NCI-H1436 treated with DMSO at 0.1 percent for 48 hours (cell line): ENCODE measurements around the gene CREG1.

ENCODE experiments used
- DNase-seq: peaks from one replicate; lab custom pipeline; 2025; lab: John Stamatoyannopoulos, UW

CREG1 gene

DNA sequence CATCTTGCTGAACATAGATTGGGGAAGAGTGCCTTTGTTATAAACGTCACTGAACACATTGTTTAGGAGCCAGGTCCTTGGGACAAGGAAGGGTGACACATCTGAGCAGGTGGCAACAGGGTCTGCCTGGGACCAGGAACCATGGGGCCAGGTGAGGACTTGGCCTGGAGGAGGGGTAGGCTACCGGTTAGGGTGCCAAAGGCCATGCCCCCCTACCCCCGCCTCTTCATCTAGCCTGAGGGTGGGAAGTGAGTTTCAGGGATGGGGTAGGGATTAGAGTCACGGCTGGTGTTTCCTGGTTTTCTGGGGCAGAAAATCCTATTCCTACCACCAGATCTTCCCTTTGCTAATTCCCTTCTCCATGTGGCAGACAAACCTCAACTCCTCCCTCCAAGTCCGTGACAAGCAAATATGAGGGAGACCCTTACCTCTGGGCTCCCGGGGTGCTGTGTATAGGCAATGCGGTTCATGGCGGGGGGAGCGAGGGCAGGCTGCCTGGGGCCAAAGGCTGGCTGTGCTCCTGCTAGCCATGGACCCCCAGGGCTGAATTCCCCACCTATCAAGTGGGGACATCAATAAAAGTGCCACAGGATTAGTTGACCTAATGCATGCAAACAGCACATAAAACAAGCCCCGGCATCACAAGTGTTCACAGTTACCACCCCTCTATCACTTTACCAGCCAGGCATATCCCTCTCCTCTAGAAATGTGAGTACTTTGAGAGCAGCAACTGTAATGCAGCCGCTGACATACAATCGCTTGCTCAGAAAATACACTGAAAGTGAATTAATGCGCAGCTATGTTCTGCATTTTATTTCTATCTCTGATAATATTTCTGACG lies 49.7 kb downstream of the CREG1 start:
- no peak for DNase-seq

DNA sequence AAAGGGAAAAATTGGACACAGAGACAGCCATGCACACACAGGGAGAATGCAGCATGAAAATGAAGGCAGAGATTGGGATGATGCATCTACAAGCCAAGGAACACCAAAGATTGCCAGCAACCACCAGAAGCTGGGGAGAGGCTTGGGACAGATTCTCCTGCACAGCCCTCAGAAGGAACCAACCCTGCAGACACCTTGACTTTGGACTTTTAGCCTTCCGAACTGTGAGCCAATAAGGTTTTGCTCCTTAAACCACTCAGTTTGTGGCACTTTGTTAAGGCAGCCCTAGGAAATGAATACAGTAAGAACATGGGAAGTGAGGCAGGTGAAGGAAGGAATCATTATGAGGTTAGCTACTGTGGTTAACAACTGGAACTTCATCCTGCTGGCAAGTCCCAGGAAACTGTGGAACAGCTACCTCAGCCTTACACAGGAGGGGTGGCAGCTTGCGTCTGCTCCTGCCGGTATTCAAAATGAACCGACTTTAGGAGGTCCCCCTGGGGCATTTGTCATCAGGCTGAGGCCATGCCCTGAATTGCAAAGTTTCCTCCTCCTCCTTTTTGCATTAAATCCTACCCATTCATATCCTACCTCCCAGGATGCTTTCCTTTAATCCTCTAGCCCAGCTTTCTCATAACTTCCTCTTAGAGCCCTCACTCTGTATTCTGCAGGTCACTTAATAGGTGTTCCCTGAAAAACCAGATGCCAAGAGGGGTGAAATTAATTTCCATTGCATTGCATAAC lies 50.7 kb downstream of the CREG1 start:
- DNase-seq: no peak

DNA sequence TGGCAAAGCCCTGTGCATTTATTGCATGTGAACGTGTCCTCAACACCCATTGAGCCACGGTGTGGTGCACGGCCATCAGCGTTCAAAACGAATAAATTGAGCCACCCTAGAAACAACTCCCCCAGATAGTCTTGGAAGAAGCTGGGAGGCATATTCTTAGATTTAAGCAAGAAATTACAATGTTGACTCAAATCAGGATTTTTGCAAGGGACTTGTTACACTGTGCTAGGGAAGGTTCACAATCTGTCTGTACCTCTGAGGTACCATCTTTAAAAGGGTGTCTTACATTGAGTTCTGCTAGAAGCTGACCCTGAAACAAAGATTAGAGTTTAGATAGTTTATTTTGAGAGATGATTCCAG lies 51.4 kb downstream of the CREG1 start:
- DNase-seq: no peak

DNA sequence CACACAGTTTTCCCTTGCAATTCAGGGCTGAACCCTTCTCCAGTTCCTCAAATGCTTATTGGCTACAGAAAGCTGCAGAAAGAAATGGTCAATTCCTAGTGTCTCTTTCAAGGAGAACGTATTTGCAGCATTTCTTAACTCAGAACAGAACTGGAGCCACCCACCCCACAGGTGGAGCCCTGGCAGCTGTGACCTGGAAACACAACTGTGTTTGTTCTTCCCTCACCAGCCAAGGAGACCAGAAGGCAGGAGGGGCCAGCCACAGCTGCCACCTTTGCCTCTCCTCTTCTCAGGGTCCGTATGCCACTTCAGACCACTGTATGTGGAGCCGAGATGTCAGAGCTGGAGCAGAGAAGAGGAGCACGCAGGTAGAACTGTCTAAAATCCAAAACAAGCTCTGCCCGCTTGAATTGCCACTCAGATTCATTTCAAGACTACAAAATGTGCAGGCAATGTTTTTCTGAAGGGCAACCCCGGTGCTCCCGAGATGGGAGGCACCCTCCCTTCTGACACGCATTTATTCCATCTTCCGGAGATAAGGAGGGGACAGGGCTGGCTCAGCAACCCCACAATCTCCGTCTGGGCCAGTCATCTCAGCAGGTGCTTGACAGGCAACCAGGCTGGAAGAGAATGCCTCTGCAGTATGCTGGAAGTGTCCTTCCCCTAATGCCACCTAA lies 51.9 kb downstream of the CREG1 start:
- DNase-seq: no peak

DNA sequence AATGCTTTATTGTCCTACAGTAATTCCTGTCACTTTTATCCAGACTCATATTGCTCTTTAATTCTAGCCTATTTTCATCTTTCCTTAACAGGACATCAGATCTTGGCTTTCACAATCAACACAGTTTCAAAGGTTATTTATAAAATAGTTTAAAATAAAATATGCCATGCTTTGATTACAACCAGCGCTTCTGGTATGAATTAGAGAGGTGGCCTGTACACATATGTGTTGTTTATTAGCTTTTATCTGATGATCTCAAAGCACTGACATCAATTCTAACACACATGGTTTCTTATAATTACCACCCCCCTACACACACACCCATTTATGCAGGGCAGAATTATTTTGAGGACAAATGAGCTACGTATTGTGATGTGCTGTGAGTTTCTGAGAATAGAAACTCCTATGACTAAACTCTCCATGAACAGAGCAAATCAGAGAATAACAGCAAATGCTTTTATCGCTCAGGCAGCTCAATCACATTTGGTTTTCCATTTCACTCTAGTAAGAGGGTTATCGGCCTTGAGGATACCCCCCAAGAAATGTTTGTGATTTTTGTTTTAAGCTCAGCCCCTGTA lies 53.2 kb downstream of the CREG1 start:
- DNase-seq: no peak

DNA sequence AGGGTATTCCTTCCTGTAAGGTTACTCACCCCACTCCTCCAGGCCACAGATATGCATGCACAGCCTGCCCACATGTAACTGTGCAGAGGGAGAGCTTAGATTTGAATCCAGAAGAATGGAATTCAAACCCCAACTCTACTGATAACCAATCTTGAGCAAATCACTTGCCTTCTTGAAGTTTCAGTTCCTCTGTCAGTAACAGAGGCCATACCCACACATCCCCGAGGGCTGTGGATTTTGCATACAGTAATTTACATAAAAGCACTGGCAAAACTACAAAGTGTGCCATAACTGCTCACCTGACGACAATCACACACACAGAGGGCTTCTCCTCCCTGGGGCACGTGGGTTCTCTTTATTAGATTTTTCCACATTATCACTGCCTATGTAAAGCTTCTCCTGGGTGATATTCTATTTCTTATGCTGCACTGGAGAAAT lies 53.9 kb downstream of the CREG1 start:
- DNase-seq: no peak

DNA sequence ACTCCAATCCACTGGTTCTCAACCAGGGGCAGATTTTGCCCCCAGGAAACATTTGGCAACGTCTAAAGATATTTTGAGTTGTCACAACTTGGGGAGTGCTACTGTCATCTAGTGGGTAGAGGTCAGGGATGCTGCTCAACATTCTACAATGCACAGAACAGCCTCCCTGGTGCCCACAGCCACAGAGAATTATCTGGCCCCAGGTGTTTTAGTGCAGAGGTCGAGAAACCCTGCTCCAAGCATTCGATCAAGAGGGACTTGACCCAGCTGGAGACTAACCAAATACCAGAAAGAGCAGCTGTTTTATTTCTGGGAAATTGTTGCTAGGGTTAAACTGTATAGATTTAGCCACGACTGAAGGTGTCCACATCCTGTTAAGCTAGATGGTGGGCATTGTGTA lies 54.5 kb downstream of the CREG1 start:
- no peak for DNase-seq

DNA sequence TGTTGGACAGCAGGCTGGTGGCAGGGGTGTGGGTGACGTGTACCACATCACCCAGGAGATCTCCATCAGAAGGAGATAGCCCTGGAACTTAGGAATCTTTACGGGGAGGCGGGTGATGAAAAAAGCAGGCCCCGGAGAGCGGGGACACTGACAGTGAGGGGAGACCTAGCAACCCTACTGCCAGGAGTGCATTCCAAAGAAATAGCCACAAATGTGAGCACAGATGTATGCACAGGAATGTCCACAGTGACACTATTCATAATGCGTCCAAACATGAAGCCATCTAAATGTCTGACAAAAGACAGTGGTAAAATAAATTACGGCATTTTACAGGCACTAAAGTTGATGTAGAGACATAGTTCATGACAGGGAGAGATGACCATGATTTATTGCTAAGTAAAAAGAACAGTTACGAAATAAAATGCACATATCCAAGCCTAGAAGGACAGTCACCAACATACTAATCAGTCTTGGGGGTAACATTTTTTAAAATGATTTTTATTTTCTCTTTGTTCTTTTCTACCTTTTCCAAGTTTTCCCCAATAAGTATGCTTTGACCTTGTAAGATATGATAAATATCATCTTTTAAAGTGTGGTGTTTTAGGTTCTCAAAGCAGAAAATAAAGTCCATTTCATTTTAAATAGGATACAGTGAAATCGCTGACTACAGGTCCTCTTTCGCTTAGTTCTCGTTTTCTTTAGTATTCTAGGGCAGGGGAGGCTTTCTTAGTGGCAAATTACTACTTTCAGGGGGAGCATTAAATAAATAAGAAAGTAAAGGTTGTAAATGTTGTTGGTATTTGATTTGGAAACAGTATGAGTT lies 56.6 kb downstream of the CREG1 start:
- no peak for DNase-seq

DNA sequence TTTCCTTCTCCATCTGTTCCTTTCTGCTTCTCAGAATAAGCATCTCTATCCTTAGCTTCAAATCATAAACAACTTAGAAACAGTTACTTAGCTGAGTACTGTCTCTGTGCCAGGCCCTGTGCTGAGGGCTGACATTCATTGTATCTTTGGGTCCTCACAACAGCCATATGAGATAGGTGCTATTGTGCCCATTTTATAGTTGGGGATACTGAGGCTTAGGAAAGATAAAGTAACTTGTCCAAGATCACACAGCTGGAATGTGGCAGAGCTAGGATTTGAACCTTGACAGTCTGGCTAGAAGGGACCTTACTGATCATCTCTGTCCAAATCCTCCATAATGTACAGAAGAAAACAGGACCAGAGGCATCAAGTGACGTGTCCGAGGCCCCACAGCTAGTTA lies 60.2 kb downstream of the CREG1 start:
- no peak for DNase-seq

DNA sequence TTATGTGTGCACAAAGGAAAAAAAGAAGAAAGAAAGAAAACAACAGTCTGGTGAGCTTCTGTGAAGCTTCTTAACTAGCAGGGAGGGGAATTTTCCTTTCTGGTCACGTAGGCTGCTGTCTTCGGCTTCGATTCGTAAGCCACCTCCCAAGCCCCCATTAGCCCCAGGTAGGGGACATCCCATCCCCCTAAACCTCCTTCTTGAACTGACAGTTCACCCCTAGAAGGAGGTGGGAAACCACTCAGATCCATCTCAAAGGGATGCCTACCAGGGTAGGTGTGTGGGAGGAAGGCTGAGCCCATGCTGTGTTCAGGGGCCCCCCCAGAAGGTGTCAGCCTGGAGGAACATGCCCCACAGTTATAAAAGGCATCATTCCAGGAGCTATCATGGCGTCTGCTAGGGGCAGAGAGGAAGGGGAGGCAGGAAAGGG lies 61.1 kb downstream of the CREG1 start:
- DNase-seq: no peak

DNA sequence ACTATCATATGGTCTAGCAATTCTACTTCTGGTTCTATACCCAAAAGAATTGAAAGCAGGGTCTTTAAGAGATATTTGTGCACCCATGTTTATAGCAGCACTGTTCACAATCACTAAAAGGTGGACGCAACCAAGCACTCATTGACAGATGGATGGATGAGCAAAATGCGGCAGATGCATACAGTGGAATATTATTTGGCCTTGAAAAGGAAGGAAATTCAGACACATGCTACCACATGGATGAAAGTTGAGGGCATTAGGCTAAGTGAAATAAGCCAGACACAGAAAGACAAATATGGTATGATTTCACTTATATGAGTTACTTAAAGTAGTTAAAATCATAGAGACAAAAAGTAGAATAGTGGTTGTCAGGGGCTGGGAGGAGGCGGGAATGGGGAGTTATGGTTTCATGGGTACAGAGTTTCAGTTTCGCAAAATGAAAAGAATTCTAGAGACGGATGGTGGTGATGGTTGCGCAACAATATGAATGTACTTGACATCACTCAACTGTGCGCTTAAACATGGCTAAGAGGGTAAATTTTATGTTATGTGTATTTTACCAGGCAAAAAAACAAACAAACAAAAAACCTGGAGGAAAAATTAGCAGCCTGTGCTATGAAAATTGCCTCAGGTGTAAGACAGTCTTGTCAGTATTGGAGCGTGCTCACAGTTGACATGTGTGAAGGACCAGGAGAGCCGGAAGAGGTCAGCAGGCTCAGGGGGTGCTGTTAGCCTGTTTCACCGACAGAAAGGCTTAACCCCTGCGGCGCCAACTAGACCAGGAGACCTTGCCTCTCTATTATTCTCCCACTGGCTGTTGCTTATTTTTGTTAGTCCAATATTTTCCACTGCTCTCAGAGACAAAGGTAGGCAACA lies 61.7 kb downstream of the CREG1 start:
- DNase-seq: no peak
